GM06990 (cell line): ENCODE data around the gene ADRA2B.

Experiments
- DNase-seq: peaks from one replicate; pipeline ENCODE4 v3.0.0-alpha.2; 2011; ENCODE audit not compliant: insufficient read length; ENCODE audit errors: extremely low read depth
- H3K27me3 ChIP-seq: replicated peaks from 2 replicates; pipeline ENCODE4 v1.6.0; 2011; ENCODE audit warnings: low read length; ENCODE audit not compliant: control insufficient read depth, insufficient read depth
- H3K36me3 ChIP-seq: 2 replicates; pipeline ENCODE4 v1.5.1; 2011; ENCODE audit warnings: low read length; ENCODE audit not compliant: control insufficient read depth, insufficient read depth
- H3K4me3 ChIP-seq: replicated peaks from 2 replicates; pipeline ENCODE4 v1.5.1; 2011; ENCODE audit warnings: low read depth, mild to moderate bottlenecking, control low read depth, low read length
- CTCF ChIP-seq: IDR thresholded peaks from 2 replicates; pipeline ENCODE4 v1.5.1; 2011; ENCODE audit warnings: low read length, control low read depth, mild to moderate bottlenecking, inconsistent platforms; ENCODE audit not compliant: insufficient read depth, poor library complexity, severe bottlenecking

Gene ADRA2B

GRCh38 chr2:96103761-96104486 is 12.4 kb downstream of the ADRA2B start:
- DNase-seq: no peak
- H3K36me3 ChIP-seq: no peaks in the 10 kb centered on the region
- no peak for TF ChIP-seq CTCF
- no peak overlapping the region for H3K4me3 ChIP-seq
- H3K27me3 ChIP-seq: no peaks in the 10 kb centered on the region; the same call in 1 of the 2 replicates

- H3K36me3 ChIP-seq: no peaks in the 10 kb centered on the region
- no peaks in the 10 kb centered on the region; the same call in 1 of the 2 replicates for H3K27me3 ChIP-seq
- DNase-seq: no peak
- TF ChIP-seq CTCF: no peak
- no peak overlapping the region for H3K4me3 ChIP-seq
These were observed 13.2 kb downstream of the ADRA2B start for GRCh38 chr2:96103187-96103601.

GRCh38 chr2:96102596-96103186 is 13.7 kb downstream of the ADRA2B start:
- no peak for DNase-seq
- TF ChIP-seq CTCF: no peak
- no peak overlapping the region for H3K4me3 ChIP-seq
- no peaks in the 10 kb centered on the region; the same call in 1 of the 2 replicates for H3K27me3 ChIP-seq
- H3K36me3 ChIP-seq: no peaks in the 10 kb centered on the region

- DNase-seq: no peak
- H3K27me3 ChIP-seq: no peaks in the 10 kb centered on the region; the same call in 1 of the 2 replicates
- no peaks in the 10 kb centered on the region for H3K36me3 ChIP-seq
- TF ChIP-seq CTCF: no peak
- H3K4me3 ChIP-seq: no peak overlapping the region
These were observed 15.5 kb downstream of the ADRA2B start for GRCh38 chr2:96100893-96101304.

GRCh38 chr2:96099861-96100798 is 16.2 kb downstream of the ADRA2B start:
- TF ChIP-seq CTCF: no peak
- DNase-seq: no peak
- no peaks in the 10 kb centered on the region for H3K36me3 ChIP-seq

More at GRCh38 chr2:96099861-96100798, 16.2 kb downstream of the ADRA2B start:
- Histone ChIP-seq H3K4me3 (no peak overlapping the region), H3K27me3 (no peaks in the 10 kb centered on the region; the same call in 1 of the 2 replicates)
